SK-MEL-5 (cell line): ENCODE measurements around the gene ELP6. TPM values are rescaled to one million over a fixed set of nuclear protein-coding genes. Genes with fewer than 3 reads are reported as not detected.
"Not testable (repeated sequence)": the region's sequence is repeated elsewhere in the genome, so short reads cannot be mapped to it uniquely, and the experiment has no call there.

Experiments
- DNase-seq: peaks from one replicate; pipeline ENCODE4 v3.0.0-alpha.2; 2016; ENCODE audit warnings: low read depth, low spot score
- in situ Hi-C: cut with HindIII; loops from 2 replicates; pipeline ENCODE4 v1.10.0; 2016; ENCODE audit warnings: low sequenced_read_pairs, high pct_unique_total_duplicates, low pct_unique_long_range_greater_than_20kb
- total RNA-seq: library from RNA; depleted of rRNA; stranded (reverse); fragments of >200 nt; shearing (Covaris generic); gene quantifications from 2 replicates; pipeline ENCODE4 v1.2.3, GENCODE V29; 2014

ELP6 gene
- total RNA-seq, 1 experiment from 2014 or later: 39.4 TPM

DNA sequence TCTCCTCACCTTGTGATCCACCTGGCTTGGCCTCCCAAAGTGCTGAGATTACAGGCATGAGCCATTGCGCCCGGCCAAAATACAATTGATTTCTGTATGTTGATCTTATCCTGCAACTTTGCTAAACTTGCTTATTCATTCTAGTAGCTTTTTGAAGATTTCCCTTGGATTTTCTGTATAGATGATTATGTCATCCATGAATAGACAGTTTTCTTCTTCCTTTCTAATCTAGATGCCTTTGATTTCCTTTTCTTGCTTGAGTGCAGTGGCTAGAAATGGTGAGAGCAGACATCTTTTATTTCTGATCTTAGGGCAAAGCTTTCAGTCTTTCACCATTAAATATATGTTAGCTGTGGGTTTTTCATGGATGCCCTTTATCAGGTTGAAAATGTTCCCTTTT is 4.4 kb upstream of the ELP6 start:
- no peak for DNase-seq
- in situ Hi-C loops: no loop called here

DNA sequence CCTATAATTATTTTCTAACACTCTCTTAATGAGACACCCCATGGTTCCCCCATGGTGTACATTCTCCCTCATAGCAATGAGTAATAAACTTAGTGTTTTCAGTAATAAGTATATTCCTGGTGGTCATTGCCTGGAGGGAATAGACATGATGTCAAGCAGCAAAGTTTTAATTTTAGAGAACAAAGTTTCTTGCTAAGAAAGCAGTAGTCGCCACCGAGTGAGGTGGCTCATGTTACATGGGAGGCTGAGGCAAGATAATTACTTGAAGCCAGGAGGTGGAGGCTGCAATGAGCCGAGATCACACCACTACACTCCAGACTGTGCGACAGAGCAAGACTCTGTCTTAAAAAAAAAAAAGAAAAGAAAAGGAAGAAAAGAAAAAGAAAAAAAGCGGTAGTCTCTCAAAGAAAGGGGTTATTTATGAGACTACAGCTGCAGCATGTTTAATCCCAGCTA is 2.4 kb upstream of the ELP6 start:
- no peak for DNase-seq
- in situ Hi-C loops: no loop called here

DNA sequence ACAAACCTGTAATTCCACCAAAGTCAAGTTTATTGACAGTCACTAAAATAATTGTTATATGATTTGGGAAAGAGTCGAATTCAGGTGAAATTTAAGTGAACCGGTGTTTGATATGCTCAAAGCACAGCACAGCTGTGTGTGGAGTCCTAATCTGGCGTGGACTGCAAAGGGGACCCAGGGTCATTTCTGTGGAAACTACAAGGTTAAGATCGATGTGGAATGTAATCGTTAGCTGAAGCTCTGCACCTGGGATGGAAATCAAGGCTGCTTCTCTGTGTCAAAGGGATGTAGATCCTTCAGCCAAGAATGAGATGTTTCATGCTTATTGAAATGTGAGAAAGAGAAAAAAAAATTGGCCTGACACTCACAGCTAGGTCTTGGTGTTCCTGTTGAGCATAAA is 1.6 kb upstream of the ELP6 start:
- no peak for DNase-seq
- in situ Hi-C loops: no loop called here

DNA sequence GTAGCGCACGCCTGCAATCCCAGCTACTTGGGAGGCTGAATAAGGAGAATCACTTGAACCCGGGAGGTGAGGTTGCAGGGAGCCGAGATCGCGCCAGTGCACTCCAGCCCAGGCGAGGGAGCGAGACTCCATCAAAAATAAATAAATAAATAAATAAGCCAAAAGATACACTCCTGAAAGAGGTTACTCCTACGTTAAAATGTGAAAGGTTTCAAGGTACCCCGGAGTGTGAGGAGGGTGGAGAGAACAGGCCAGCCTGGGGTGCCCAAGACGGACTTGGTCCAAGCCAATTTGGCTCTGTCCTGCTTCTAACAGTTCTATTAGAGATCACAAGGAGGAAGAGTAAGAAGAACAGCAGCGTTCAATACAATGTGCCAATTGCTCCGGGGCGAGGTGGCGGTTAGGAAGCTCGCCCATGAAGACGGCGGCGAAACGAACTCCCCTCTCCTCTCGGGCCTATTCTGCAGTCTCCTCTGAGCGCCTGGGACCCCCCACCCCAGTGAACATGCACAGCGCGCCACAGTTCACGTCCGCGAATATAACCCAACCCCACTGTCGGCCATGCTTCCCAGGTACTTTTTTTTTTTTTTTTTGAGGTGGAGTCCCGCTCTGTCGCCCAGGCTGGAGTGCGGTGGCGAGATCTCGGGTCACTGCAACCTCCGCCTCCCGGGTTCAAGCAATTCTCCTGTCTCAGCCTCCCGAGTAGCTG is 942 bp downstream of the ELP6 start:
- in situ Hi-C loops: no loop called here
- peak; percentile 25 for DNase-seq

DNA sequence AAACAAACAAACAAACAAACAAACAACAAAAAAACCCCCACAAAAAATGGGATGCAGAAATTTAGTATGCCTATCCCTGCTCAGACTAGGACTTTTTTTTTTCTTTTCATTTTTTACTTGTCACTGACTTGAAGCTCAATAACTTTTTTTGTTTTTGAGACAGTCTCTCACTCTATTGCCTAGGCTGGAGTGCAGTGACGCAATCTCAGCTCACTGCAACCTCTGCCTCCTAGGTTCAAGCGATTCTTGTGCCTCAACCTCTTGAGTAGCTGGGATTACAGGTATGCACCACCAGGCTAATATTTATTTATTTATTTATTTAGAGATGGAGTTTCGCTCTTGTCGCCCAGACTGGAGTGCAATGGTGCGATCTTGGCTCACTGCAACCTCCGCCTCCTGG is 8.2 kb downstream of the ELP6 start:
- DNase-seq, in situ Hi-C loops: not testable (repeated sequence)

DNA sequence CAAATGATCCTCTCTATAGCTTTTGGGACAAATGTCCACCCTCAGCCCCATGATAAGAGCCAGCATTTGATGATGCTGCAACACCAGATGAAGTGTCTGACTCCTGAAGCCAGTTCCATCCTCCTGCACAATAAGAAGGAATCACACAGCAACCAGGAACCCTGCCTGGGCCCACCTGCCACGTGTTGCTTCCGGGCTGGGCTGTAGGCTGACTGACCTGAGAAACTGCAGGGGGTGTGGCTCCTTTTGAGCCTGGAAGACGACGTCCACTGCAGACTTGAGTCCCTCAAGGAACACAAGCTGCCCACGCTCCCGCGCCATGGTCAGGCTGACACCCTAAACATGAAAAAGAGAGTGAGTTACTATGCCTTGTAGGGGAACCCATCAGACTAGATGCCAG is 9.4 kb downstream of the ELP6 start:
- in situ Hi-C loops: no loop called here
- no peak for DNase-seq

DNA sequence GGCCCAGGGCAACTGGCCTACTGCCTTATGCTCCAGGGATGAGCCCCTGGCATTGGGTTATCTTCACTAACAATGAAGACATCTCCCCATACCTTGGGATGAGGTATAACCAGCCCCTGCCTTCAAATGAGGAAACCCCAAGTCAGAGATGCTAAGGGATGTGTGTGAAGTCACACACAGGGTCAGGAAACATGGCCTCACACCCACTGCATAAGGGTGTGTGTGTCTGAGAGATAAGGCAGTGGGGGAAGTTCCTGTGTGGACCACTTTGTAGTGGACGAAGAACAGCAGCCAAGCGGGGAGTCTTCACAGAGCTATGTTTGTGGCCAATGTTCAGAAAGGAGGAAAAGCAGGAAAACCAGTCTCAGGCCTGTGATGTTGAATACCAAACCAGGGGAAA is 10.5 kb downstream of the ELP6 start:
- no peak for DNase-seq
- in situ Hi-C loops: no loop called here

DNA sequence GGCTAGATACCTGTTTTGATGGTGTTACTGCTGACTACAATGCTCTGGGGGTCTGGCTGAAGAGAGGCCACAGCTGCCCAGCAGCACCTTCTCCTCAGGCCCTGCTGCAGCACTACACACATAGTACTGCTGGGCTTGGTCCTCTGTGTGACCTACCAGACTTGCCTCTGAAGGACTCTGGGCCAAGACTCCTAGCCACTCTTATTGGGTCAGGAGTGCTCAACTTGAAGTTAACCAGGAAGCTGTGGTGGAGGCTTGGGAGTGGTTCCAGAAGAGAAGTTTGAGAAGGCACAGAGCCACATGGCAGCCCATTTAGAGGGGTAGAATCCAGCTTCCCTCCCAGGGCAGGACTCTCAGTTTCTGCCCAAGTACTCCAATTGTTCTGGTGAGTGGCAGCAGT is 16.6 kb downstream of the ELP6 start:
- in situ Hi-C loops: no loop called here
- DNase-seq: no peak

DNA sequence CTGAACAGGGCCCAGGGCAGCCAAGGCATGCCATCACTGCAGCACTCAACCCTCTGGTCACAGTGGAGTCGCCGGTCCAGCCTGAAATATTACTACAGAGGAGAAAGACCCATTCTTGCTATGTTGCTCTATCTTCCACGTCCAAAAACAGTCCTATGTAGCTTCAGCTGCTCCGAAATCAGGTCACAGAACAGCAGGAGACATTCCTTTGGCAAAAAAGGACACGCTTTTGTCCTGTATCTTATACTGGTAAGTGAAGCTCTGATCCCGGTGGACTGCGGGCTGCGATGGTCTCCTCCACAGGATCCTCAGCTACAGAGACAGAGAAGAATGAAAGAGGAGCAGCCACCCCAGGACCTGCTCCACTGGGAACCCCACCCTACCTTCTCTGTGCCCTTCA is 17.6 kb downstream of the ELP6 start:
- in situ Hi-C loops: no loop called here
- DNase-seq: no peak

DNA sequence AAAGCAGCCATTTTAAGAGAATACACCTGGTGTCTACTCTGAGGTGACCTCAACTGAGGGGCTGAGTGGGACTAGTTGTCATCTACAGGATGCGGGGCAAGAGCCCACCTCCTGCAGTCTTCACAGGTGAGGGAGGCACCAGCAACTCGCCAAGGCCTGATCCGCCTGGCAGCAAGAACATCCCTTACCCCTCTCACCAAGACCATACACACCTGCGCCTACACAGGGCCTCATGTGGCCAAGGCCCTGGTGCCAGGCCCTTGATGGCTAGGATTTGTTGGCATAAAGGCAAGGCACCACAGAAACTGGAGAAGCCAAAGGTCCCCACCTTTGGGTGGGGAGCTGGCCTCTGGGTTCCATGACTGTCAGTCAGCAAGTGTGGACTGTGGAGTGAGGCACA is 18.4 kb downstream of the ELP6 start:
- DNase-seq: no peak
- in situ Hi-C loops: no loop called here

DNA sequence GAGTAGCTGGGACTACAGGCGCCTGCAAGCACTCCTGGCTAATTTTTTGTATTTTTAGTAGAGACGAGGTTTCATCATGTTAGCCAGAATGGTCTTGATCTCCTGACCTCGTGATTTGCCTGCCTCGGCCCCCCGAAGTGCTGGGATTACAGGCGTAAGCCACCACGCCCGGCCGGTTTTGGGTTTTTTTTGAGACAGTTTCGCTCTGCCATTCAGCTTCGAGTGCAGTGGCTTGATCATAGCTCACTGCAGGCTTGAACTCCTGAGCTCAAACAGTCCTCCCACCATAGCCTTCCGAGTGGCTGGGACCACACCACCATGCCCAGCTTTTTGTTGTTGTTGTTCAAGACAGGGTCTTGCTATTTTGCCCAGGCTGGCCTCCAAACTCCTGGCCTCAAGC is 21.7 kb downstream of the ELP6 start:
- in situ Hi-C loops: no loop called here
- DNase-seq: no peak

DNA sequence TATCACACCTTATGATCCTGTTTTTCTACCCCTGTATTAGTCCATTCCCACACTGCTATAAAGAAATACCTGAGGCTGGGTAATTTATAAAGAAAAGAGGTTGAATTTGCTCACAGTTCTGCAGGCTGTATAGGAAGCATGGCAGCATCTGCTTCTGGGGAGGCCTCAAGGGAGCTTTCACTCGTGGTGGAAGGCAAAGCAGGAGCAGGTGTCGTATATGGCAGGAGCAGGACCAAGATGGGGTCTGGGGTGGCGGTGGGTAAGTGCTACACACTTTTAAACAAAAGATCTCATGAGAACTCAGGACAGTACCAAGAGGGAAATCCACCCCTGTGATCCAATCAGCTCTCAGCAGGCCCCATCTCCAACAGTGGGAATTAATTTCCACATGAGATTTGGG is 22.3 kb downstream of the ELP6 start:
- no peak for DNase-seq

DNA sequence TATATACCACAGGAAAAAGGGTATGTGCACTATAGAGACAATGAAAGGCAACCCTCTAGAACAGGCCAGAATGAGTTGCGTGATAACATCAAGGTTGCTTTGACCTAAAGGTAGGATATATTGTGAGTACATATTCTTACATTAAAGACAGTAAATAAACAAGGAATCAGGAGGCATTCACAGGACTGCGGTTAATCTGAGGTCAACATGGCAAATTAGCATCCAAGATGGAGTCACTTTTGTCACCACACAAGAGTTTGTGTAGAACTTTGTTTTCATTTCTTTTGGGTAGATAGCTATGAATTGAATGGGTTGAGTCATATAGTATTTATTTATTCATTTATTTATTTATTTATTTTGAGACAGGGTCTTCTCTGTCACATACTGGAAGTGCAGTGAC is 26.2 kb downstream of the ELP6 start:
- DNase-seq: no peak
- in situ Hi-C loops: no loop called here

More for the DNA sequence above, 22.3 kb downstream of the ELP6 start:
- in situ Hi-C loops: no loop called here

DNA sequence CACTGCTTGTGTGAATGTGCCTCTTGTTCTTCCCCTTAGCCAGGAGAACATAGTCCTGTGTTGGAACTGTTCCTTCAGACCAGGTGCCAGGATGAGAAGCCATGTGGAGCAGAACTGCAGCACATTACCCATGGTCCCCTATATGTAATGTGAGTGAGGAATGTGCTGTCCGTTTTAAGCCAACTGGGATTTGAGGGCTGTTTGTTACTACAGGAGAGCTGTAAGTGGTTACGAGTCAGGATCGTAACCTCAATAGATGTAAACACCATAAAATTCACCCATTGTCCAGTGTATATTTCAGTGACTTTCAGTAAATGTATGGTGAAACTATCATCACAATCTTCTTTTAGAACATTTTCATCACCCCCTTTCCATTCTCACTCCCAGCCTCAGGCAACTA is 27.7 kb downstream of the ELP6 start:
- DNase-seq: no peak
- in situ Hi-C loops: no loop called here

DNA sequence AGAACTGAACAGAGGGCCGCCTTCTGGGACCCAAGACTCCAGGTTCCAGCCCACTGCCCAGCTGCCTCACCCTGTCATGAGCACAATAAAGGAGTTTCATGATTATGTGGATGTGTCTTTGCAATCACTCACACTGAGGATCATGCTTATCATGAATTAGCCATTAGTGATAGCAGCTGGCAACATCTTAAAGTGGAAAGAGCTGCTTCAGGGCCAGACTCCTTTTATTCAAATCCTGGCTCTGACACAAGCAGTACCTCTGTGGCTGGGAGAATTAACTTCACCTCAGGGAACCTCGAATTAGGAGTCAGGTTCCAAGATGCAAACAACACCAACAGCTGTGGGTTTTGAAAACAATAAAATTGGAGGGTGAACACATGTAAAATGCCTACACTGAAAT is 31.1 kb downstream of the ELP6 start:
- in situ Hi-C loops: no loop called here
- no peak for DNase-seq

DNA sequence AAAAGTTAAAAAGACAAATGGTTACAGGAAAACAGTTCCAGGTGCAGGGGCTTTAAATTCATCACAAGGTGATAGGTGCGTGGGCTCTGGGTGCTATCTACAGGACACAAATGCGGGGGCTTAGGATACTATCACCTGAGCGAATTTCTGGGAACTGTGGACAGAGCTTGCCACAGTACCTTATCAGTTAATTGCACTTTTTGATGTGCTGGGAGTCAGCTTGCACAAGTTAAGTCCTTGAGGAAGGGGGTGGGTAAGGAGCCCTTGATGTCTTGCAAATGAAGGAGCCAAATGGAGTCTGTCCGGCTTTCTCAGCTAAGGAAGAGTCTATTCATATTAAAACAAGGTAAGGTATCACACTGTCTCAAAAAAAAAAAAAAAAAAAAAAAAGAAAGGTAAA is 31.7 kb downstream of the ELP6 start:
- in situ Hi-C loops, DNase-seq: not testable (repeated sequence)

DNA sequence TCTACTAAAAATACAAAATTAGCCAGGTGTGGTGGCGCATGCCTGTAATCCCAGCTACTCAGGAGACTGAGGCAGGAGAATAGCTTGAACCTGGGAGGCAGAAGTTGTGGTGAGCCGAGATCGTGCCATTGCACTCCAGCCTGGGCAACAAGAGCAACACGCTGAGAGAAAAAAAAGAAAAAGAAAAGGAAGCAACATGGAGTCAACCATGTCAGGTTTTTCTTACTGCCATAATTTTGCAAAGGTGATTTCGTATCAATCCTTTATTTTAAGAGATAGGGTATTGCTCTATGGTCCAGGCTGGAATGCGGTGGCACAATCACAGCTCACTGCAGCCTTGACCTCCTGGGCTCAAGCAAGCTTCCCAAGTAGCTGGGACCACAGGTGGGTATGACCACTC is 33.2 kb downstream of the ELP6 start:
- DNase-seq, in situ Hi-C loops: not testable (repeated sequence)

DNA sequence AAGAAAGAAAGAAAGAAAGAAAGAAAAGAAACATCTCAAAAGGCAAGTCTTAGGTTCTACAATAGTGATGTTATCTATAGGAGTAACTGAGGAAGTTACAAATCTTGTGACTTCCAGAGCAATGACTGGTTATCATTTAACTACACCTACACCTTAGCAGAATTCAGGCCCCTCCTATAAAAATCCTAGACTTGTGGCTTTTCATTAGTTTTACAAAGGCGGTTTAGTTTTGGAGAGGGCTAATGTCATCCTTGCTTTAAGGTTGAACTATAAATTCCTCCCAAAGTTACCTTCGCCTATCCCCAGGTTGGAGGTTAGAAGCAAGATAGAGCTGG is 33.7 kb downstream of the ELP6 start:
- DNase-seq: no peak
- in situ Hi-C loops: no loop called here

DNA sequence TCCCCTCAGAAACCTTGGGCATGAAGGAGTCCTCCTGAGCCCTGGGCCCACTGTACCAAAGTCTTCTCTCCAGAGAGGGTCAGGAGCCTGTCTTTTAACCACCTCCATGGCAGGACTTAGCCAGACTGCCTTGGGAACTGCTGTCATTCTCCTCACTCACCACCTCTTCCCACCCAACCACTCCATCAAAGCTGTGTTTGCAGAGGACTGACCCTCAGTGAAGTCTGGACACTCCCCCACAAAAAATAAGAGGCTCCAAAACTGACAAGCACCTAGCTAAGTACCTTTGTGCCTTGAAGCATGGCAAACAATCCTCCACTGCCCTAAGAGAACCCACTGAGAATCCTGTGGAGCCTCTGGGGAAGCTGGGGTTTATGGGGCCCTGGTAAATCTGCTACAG is 35.5 kb downstream of the ELP6 start:
- no peak for DNase-seq
- in situ Hi-C loops: no loop called here

DNA sequence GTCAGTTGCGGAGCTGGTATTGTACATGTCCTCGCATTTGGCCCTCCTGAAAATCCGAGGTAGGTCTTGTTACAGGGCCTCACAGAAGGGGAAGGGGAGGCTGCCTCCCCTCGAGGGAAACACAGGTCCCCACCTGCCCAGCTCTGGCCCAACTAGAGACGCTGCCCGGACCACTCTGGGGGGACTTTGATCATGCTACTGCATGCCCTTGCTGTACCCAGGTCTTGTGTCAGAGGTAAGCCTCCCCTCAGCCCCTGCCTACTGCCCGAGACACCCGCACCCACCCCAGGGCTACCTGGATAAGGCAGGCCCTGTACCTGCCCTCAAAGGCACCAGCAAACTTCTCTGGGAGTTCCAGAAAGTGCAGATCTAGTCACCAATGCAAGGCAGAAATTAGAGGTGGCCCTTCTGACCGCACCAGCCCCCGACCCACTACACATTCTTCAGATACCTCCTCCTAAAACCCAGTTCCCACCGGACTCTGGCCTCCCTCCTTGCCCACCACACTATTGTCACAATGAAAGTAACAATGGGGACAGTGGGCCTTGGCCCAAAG is 36.8 kb downstream of the ELP6 start:
- in situ Hi-C loops: no loop called here
- DNase-seq: no peak
